Measurements from ENCODE around the gene SERPINA6.

SERPINA6 gene

GRCh38 chr14:94343238-94344005 lies 20.3 kb upstream of the SERPINA6 start:
- TF ChIP-seq TAF1 (IDR thresholded peaks at IDR 0.05; ENCODE audit: low read depth, low read length) (no peak), POLR2A (IDR thresholded peaks at IDR 0.05; ENCODE audit: low read depth, low read length) (no peak), POU2F2 (IDR thresholded peaks at IDR 0.05; ENCODE audit: low read depth, low read length) (no peak), PAX5 (IDR thresholded peaks at IDR 0.05; ENCODE audit: insufficient read depth, low read length, severe bottlenecking) (no peak)
- FAIRE-seq (no peak), DNase-seq (ENCODE audit: insufficient read length, low spot score) (no peak)

GRCh38 chr14:94342334-94342934 lies 19.3 kb upstream of the SERPINA6 start:
- TF ChIP-seq SPI1 (IDR thresholded peaks at IDR 0.05; ENCODE audit: low read depth, low read length) (no peak), POLR2AphosphoS5 (IDR thresholded peaks at IDR 0.05; ENCODE audit: low read depth, low read length) (no peak)
- DNase-seq (ENCODE audit: insufficient read length, low spot score) (no peak), FAIRE-seq (no peak)

DNA sequence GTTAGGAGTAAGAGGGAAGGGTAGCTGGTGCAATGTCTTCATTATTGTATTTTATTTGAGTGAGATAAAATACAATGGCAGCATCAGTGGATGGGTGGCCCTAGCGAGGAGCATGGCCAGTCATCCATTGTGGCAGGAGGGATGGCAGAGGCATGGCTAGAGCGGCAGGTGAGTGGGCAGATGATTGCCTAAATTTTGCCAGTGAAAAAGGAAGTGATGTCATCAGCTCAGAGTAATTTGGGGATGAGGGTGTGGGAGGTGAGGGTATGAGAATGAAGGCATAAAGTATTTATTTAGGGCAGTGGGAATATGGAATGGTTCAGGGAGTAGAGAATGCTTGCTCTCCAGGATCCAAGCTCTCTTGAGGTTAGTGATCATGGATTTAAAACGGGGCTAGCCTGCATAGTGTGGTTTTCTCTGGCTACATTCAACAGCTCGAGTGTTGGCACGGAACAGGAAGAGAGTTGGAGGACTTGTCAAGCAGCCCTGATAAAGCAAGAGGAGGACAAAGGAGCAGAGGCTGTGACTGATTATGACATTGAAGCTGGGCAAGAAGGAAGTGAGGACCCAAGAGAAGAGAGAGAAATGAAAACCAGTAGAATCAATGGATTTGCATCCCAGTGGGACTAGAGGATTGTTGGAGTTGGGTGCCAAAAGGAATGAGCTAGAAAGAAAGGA lies 18.7 kb upstream of the SERPINA6 start:
- TF ChIP-seq POLR2AphosphoS5 (IDR thresholded peaks at IDR 0.05; ENCODE audit: low read depth, low read length) (no peak), TAF1 (IDR thresholded peaks at IDR 0.05; ENCODE audit: low read depth, low read length) (no peak), PAX5 (IDR thresholded peaks at IDR 0.05; ENCODE audit: insufficient read depth, low read length, severe bottlenecking) (no peak), POU2F2 (IDR thresholded peaks at IDR 0.05; ENCODE audit: low read depth, low read length) (no peak), SPI1 (IDR thresholded peaks at IDR 0.05; ENCODE audit: low read depth, low read length) (no peak), POLR2A (IDR thresholded peaks at IDR 0.05; ENCODE audit: low read depth, low read length) (no peak)
- DNase-seq (ENCODE audit: insufficient read length, low spot score) (no peak), FAIRE-seq (no peak)

DNA sequence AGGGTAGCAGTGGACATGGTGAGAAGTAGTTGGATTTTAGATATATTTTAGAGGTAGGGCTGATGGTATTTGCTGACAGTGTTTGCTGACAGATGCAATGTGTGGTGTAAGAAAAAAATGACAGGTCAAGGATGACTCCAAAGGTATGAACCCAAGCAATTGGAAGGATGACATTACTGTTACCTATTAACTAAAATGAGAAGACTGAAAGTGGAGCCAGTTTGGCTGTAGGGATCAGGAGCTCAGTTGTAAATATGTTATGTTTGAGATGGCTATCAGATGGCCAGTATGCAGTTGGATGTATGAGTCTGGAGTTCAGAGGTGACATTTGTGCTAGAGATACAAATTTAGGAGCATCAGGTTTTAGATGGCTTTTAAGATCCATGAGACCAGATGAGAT lies 17.4 kb upstream of the SERPINA6 start:
- no peak for DNase-seq (ENCODE audit: insufficient read length, low spot score)
- no peak for TF ChIP-seq PAX5 (IDR thresholded peaks at IDR 0.05; ENCODE audit: insufficient read depth, low read length, severe bottlenecking)
- FAIRE-seq = no peak

GRCh38 chr14:94338023-94338422 lies 14.9 kb upstream of the SERPINA6 start:
- FAIRE-seq (no peak), DNase-seq (ENCODE audit: insufficient read length, low spot score) (no peak)
- no peak for TF ChIP-seq POLR2A (IDR thresholded peaks at IDR 0.05; ENCODE audit: low read depth, low read length)
- TF ChIP-seq POLR2AphosphoS5 (IDR thresholded peaks at IDR 0.05; ENCODE audit: low read depth, low read length) = no peak
- no peak for TF ChIP-seq PAX5 (IDR thresholded peaks at IDR 0.05; ENCODE audit: insufficient read depth, low read length, severe bottlenecking)
- no peak for TF ChIP-seq POU2F2 (IDR thresholded peaks at IDR 0.05; ENCODE audit: low read depth, low read length)
- TF ChIP-seq SPI1 (IDR thresholded peaks at IDR 0.05; ENCODE audit: low read depth, low read length) = no peak
- no peak for TF ChIP-seq TAF1 (IDR thresholded peaks at IDR 0.05; ENCODE audit: low read depth, low read length)

- no peak for DNase-seq (ENCODE audit: insufficient read length, low spot score)
- FAIRE-seq = no peak
These were observed 14.1 kb upstream of the SERPINA6 start for GRCh38 chr14:94337274-94337673.

GRCh38 chr14:94334872-94335271 lies 11.7 kb upstream of the SERPINA6 start:
- TF ChIP-seq TAF1 (IDR thresholded peaks at IDR 0.05; ENCODE audit: low read depth, low read length) = no peak
- no peak for TF ChIP-seq POLR2A (IDR thresholded peaks at IDR 0.05; ENCODE audit: low read depth, low read length)
- no peak for TF ChIP-seq POLR2AphosphoS5 (IDR thresholded peaks at IDR 0.05; ENCODE audit: low read depth, low read length)
- no peak for TF ChIP-seq PAX5 (IDR thresholded peaks at IDR 0.05; ENCODE audit: insufficient read depth, low read length, severe bottlenecking)
- TF ChIP-seq SPI1 (IDR thresholded peaks at IDR 0.05; ENCODE audit: low read depth, low read length) = no peak
- DNase-seq (ENCODE audit: insufficient read length, low spot score) = no peak
- no peak for FAIRE-seq

More at GRCh38 chr14:94337274-94337673, 14.1 kb upstream of the SERPINA6 start:
- TF ChIP-seq POLR2A (IDR thresholded peaks at IDR 0.05; ENCODE audit: low read depth, low read length) (no peak), POU2F2 (IDR thresholded peaks at IDR 0.05; ENCODE audit: low read depth, low read length) (no peak), POLR2AphosphoS5 (IDR thresholded peaks at IDR 0.05; ENCODE audit: low read depth, low read length) (no peak), TAF1 (IDR thresholded peaks at IDR 0.05; ENCODE audit: low read depth, low read length) (no peak), PAX5 (IDR thresholded peaks at IDR 0.05; ENCODE audit: insufficient read depth, low read length, severe bottlenecking) (no peak), SPI1 (IDR thresholded peaks at IDR 0.05; ENCODE audit: low read depth, low read length) (no peak)

DNA sequence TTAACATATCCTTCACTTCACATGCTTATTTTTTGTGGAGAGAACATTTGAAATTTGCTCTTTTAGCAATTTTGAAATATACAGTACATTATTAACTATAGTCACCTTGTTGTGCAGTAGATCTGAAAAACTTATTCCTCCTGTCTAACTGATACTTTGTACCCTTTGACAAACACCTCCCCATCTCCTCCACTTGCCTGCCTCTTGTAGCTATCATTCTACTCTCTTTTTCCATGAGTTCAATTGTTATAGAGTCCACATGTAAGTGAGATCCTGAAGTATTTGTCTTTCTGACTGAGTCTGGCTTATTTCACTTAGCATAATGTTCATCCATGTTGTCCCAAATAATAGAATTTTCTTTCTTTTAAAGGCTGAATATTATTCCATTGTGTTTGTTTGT lies 9.5 kb upstream of the SERPINA6 start:
- no peak for DNase-seq (ENCODE audit: insufficient read length, low spot score)
- TF ChIP-seq POU2F2 (IDR thresholded peaks at IDR 0.05; ENCODE audit: low read depth, low read length) (no peak), PAX5 (IDR thresholded peaks at IDR 0.05; ENCODE audit: insufficient read depth, low read length, severe bottlenecking) (no peak), TAF1 (IDR thresholded peaks at IDR 0.05; ENCODE audit: low read depth, low read length) (no peak), POLR2AphosphoS5 (IDR thresholded peaks at IDR 0.05; ENCODE audit: low read depth, low read length) (no peak), SPI1 (IDR thresholded peaks at IDR 0.05; ENCODE audit: low read depth, low read length) (no peak), POLR2A (IDR thresholded peaks at IDR 0.05; ENCODE audit: low read depth, low read length) (no peak)
- FAIRE-seq = no peak

- no peak for FAIRE-seq
- TF ChIP-seq PAX5 (IDR thresholded peaks at IDR 0.05; ENCODE audit: insufficient read depth, low read length, severe bottlenecking) = no peak
- TF ChIP-seq POU2F2 (IDR thresholded peaks at IDR 0.05; ENCODE audit: low read depth, low read length) = no peak
- no peak for TF ChIP-seq TAF1 (IDR thresholded peaks at IDR 0.05; ENCODE audit: low read depth, low read length)
- no peak for TF ChIP-seq POLR2AphosphoS5 (IDR thresholded peaks at IDR 0.05; ENCODE audit: low read depth, low read length)
- TF ChIP-seq POLR2A (IDR thresholded peaks at IDR 0.05; ENCODE audit: low read depth, low read length) = no peak
- TF ChIP-seq SPI1 (IDR thresholded peaks at IDR 0.05; ENCODE audit: low read depth, low read length) = no peak
These were observed 9.0 kb upstream of the SERPINA6 start for GRCh38 chr14:94332063-94332583.

More at GRCh38 chr14:94332063-94332583, 9.0 kb upstream of the SERPINA6 start:
- DNase-seq (ENCODE audit: insufficient read length, low spot score) = no peak

All from GM12891 (cell line).